ACHN (cell line): ENCODE measurements around the gene E2F8.
"Not testable (repeated sequence)": the region's sequence is repeated elsewhere in the genome, so short reads cannot be mapped to it uniquely, and the experiment has no call there.

Experiments
- DNase-seq: peaks from one replicate; pipeline ENCODE4 v3.0.0-alpha.2; 2015
- in situ Hi-C: cut with HindIII; loops from 2 replicates; pipeline ENCODE4 v1.10.0; 2017; ENCODE audit warnings: low sequenced_read_pairs, low pct_ligation_motif_present, low pct_unique_long_range_greater_than_20kb

E2F8 gene

DNA sequence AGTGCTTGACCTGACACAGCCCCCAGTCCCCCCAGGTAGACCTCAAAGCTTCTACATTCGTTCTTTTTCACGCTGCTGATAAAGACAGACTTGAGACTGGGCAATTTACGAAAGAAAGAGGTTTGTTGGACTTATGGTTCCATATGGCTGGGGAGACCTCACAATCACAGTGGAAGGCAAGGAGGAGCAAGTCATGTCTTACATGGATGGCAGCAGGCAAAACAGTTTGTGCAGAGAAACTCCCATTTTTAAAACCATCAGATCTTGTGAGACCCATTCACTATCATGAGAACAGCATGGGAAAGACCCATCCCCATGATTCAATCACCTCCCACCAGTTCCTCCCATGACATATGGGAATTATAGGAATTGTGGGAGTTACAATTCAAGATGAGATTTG, 13.7 kb upstream of the E2F8 start:
- in situ Hi-C loops, DNase-seq: not testable (repeated sequence)

DNA sequence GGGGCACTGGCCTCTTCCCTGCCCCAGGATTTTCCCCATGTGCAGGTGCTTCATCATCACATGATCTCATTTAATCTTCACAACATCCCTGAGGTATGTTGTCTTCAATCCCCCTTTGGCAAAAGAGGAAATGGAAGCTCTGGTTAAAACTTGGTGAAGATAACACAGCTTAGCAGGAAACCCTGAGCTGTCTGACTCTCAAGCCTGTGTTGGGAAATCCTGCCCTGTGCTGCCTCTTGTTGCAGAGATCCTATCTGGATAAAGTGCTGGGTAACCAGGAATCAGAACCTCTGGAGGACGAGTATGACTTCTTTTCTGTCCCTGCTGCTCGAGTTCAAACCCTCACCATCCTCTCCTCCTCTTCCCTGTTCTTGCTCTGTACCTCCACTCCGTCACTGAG, 13.1 kb upstream of the E2F8 start:
- in situ Hi-C loops: no loop called here
- no peak for DNase-seq

DNA sequence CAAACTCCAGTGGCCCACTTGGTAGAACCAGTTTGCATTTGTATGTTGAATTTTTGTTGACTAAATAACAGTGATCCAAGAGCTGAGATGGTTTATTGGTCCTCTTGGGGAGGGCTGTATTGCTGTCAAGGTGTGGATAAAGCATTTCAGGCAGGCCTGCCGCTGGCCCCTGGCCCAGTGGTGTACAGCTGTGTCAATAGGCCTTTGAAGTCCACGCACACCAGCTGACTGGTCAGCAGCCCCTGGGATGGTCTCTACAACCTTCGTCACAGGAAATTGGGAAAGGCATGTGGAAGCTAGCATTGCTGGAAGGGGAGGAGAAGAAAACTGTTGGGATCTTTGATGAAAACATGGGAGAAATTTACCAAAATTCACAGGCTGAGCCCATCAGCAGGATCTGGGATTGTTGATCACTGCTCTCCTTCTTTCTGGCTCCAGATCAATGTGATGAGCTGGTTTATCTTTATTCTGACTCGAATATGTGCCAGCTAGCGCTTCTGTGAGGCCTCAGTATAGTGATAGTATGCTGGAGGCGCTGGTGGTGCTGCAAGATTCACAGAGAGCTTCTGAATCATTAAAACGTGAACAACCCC, 12.5 kb upstream of the E2F8 start:
- DNase-seq: no peak
- in situ Hi-C loops: no loop called here

DNA sequence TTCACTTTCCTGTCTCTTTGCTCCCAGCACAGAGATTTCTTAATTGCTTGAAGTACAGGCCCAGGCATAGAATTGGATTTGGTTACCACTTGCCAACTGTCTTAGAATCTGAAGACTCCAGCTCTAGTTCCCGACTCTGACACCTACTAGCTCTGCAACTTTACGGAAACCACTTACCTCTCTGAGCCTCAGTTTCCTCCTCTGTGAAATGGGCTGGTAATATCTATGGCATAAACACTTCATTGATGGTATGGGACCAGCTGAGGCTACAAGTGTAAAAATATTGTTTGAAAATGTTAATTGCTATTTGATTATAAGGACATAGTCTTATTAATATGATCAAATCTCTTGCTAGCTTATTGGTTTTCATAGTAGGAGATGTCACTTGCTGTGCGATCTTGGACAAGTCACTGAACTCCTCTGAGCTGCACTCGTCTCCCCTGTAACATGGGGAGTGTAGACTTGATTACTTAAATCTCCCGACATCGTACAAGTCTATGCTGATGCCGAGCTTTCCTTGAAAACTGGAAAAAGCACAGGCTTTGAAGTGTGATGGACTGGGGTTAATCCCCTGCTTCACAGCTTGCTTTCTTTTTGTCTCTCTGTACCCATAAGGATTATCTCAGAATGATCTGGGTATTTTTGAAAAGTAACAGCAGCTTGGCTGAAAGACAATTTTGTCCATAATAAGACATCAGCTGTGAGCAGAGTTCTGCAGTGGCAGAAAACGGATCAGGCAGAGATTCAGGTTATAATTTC, 11.8 kb upstream of the E2F8 start:
- in situ Hi-C loops: no loop called here
- no peak for DNase-seq

DNA sequence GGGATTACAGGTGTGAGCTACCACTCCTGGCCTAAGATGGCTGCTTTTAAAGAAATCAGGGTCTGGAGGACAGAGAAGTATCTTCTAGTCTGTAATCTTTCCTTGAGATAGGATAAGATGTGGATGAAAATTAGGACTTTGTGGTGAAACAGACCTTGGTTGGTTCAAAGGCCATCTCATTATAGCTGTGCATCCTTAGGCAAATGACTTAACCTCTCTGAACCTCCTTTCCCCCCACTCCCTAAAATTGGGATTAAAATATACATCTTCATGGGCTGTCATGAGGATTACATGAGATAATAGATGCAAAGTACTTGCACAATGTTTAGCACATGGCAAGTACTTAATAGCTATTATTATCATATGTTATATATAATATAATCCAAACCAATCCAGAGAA, 10.8 kb upstream of the E2F8 start:
- no peak for DNase-seq
- in situ Hi-C loops: no loop called here

DNA sequence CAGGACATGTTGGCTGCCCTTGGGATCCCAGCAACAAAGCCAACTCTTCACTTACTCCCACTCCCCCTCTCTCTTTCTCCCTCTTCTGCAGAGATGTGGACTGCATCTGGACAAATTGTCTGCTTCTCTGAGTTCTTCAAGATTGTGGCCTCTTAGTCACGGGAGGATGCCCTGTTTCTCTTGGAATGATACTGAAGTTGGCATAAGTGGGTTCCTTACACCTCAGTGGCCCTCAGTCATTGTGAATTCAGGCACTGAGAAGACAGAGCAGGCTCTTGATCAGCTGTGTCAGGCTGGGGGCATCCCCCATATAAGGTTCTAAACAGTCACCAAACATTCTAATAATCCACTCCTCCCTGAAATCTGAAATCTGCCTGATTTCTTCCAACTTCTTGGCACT, 6.1 kb upstream of the E2F8 start:
- in situ Hi-C loops: no loop called here
- no peak for DNase-seq

DNA sequence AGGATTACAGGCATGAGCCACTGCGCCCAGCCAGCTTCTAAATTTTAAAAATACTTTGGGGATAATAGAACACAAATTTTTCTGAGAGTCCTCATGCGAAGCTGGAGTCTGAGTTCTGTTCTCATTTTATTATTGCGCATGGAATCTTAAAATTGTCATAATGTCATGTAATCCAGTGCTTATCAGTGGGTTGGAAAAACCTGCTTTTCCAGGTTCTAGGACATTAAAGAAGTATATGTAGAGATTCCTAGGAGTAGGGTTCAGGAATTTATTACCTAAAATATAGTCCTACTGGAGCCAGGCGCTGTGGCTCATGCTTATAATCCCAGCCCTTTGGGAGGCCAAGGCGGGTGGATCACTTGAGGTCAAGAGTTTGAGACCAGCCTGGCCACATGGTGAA, 4.6 kb upstream of the E2F8 start:
- in situ Hi-C loops: no loop called here
- no peak for DNase-seq

DNA sequence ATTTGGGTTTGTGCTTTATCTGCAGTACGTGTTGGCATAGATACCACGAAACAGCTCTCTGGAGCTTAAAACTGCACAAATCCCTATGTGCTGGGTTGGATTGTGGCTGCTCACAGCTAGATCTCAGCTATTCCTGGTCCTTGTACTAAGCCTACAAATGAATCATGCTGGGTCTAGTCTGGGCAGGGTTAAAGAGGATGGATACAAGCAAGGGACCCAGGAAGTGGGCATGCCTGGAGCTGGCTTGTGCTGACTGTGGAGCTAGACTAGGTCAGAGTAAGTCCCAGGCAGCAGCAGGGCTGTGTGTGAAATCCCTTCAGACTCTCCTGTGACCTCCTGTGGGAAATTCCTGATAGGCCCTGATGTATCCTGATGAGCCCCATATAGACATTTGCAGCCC, 3.9 kb upstream of the E2F8 start:
- no peak for DNase-seq
- in situ Hi-C loops: no loop called here

DNA sequence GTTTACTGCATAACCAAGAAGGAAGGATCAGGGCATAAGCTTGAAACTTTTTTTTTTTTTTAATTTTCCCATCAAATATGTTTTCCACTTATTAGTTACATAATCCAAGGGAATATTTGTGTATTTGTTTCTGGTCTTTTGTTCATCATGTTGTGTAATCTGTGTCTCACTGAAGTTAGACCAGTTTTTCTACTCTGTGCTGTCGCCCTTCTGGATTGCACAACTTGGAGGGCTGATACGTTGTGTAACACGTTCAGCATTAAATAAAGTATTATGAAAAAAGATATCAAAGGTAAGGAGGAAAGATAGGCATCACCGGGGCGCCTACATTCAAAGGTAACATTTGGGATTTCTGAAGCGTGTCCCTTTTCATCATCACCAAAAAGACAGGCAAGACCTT, 3.3 kb upstream of the E2F8 start:
- in situ Hi-C loops: no loop called here
- DNase-seq: no peak

DNA sequence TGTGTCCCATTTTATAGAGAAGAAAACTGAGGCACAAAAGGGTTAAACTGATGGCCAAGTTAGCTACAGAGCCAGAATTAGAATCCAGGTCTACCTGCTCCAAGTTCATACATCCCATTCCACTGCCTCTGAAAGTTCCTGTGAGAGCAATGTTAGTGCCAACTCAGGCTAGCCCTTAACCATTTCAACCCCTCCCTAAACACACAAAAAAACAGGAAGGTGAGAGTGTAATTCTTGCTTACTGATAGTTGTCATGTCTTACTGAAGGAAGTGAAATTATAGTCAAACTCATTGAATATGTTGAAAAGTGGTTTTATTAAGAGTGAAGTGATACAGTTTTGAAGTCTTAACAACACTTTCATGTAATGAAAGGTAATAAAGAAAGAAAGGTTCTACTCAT, 2.9 kb upstream of the E2F8 start:
- in situ Hi-C loops: no loop called here
- DNase-seq: no peak

DNA sequence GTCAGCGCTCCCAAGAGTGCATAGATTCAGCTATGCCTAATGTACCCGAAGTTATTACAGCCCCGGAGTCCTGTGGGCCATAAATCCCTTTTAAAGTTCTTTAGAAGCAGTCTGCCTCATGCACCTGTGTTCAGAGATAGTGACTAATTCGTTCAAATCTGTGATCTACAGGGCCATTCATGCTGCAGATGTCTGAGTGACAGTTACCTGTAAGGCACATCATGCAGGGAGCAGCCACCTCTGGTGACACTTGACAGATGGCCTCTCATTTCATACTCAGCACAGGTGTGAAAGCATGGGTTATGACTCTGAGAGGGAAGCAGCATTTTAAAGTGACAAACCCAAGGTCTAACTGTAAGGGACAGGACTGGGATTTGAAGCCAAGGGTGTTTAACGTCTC, 2.4 kb upstream of the E2F8 start:
- no peak for DNase-seq
- in situ Hi-C loops: no loop called here

DNA sequence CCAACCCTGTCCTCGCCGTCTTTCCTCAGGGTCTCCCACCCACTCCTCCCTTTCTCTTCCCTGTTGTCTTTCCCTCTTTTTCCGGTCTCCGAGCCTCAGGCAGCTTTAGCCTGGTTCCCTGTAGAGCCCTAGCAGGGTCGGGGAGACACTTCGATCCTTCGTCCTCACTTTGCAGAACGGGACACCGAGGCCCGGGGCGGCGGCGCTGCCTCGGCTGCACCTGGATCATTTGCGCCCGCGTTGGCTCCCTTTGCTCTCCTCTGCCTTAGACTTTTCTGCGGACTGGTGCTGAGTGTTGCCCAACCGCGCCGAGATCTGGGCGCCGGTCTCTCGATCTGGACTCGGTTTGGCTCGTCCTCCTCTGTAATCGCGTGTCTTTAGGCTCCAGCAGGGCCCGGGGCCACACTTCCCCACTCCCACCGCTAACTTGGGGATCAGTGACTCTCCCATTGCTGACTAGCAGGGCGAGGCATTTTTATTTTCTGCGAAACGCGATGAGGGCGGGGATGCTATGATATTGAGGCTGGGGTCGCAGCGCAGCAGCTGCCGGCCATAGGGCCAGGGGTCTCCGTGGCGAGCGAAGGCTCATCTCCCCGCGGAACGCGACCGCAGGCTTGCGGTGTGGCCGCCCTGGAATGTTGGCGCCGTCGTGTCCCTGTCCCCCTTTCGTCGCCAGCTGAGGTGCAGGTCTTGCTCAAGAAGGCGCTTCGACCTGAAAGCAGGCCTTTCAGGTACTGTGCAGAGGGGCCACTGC, 1.6 kb upstream of the E2F8 start:
- in situ Hi-C loops: no loop called here

DNA sequence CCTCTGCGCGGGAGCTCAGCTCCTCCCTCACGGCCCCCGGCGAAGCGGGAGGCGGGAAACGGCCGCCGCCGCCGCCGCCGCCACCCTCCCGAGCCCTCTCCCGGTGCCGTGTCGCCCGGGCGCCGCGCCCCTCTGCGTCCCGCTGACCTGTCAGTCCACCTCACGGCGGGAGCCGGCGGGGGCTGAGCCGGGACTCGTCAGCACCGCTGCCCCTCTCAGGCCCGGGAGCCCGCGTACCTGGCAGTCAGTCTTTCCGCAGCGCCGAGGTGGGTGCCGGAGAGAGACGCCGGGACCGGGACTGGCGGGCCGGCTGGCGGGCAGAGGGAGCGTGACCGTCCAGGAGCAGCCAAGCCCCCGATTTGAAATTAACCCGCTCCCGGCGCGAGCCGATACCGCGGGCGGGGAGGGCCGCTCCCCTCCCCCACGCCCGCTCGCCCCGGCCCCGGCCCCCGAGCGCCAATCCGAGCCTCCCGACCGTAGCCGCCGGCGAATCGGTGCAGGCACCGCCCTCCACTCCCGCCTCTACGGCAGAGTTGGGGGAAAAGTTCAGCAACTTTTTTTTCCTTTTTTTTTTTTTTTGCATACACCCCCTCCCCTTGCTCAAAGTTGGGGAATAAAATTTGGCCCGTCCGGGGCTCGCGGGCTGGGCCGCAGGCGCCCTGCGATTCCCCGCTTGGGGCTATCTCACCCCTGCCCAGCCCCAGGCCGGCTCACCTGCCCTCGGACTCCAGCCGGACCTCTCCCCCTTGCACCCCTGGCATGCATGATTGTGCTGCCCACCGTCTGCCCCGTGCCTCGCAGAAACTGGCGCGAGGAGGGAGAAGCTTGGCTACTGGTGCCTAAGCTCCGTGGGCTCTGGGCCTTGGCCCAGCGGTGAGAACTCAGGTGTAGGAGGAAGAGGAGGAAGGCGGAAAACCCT, 774 bp upstream of the E2F8 start:
- DNase-seq: peak; percentile 42
- in situ Hi-C loops: no loop called here

More for the DNA sequence above, 1.6 kb upstream of the E2F8 start:
- DNase-seq: no peak

DNA sequence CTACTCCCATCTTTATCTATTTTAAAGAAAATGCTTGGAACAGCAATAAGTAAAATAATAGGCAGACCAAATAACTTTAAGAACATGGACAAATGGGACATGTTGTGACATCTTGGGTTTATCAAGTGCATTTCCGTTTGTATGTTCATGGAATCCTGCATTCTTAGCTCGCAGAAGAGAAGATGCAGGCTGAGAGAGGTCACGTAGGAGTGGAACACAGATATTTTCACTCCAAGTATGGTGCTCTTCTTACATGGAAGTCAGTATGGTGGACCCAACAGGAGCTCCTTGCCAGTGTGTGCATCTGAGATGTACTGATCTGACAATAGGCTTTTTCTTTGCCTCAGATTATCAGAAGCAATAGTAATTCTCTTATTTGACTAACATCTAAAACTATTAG, 1.7 kb downstream of the E2F8 start:
- in situ Hi-C loops: no loop called here
- no peak for DNase-seq

DNA sequence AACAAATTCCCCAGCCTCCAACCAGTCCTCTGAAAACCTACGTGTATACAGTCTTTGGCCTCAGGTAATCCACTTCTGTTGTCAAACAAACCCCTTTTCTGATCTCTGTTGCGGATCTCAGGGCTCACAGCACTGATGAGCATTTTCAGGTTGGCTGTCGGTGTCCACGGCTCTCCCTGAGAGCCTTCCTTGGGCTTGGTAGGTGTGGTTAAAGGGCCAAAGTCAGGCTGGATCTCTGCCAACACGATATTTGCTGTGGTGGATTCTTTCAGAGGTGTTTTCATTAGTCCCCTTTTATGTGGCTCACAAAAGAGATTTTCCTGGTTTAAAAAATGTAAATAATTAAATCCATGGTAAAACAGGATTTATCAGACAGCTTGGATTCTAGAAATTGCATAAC, 2.9 kb downstream of the E2F8 start:
- in situ Hi-C loops: no loop called here
- DNase-seq: no peak

DNA sequence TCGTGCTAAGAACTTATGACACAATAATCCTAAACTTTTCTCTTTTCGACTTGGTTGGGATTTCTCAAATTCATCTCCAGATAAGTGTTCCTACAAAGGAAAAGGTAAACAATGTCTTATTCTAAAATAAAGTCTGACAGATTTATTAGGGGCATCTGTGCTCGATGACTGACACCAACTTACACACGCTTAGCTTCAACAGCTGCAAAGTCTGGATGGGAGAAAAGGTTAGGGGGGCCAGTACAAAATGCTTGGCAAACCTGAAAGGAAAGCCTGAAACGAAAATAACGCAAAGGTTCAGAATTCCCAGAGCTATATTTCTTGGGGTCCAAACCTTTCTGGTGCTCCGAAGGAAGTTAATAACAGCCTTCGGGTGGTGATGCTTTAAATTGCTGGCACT, 3.4 kb downstream of the E2F8 start:
- in situ Hi-C loops: no loop called here
- DNase-seq: no peak

DNA sequence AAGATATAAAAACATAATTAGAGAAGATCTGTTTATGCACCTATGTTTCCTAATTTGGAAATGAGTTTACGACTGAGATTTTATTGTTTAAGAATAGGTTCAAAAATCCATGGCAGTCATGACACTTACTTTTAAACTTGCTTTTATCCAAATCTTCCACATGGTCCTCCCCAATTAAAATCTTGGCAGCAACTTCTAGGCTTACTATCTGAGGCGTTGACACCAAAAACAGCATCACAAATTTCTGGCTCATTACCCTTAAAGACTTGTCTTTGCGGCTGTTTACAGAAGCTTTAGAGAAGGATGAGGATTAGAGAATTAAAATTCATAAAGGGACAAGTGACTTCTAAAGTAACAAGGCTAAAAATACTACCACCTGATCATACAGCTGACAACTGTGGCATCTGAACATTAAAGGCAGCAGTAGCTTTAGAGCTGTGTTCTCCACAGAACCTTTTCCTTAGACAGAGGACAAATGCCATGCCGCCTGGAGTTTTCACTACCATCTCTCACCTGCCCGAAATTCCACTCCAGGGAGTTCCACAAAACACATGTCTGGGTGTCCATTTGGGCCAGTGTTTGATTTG, 6.4 kb downstream of the E2F8 start:
- no peak for DNase-seq

DNA sequence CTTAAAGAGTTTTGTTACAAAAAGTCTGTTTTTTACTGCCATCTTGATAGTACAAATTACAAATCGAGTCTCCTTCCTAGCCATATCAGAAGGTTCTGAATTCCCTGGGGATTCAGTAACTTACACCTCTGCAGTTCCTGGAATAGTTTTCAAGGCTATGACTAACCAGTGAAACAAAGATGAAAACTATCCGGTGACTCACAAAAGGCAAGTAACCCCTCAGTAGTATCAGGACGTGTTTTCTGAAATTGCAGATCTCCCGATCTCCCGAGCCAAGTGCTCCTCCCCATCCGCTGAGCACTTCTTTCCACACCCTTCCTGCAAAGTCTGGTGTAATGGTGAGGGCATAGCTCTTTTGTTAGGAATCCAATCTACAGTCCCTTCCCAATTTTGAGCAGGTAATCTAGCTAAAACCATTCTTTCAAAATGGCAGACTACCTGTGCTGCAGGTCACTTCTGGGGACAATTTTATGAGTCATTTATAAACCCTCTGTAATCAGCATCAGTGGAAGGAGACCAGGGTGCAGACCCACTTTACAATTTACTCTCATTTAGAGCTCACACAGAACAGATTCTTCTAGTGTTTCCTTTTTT, 7.7 kb downstream of the E2F8 start:
- DNase-seq: peak; percentile 78
- in situ Hi-C loops: no loop called here

More for the DNA sequence above, 6.4 kb downstream of the E2F8 start:
- in situ Hi-C loops: no loop called here
